Measurements from ENCODE around the gene TRIM45.

TRIM45 gene

GRCh38 chr1:117067533-117068370, 53.8 kb downstream of the TRIM45 start:
- Histone ChIP-seq H3K4me3 (ENCODE audit: low read length in 2 of 2) (no peak overlapping the region), H3K27ac (ENCODE audit: low read depth in 2 of 2, low read length in 2 of 2) (no peak overlapping the region), H3K9ac (ENCODE audit: low read depth in 1 of 2, low read length in 2 of 2) (no peak overlapping the region), H3K27me3 (ENCODE audit: control insufficient read depth in 2 of 2, insufficient read depth in 2 of 2, low read length in 2 of 2) (no peaks in the 10 kb centered on the region), H3K36me3 (ENCODE audit: control insufficient read depth in 2 of 2, insufficient read depth in 2 of 2, low read length in 2 of 2) (peaks cover 0 to 3% of the 10 kb centered on the region in 2 donors), H3K4me1 (ENCODE audit: control insufficient read depth in 2 of 2, insufficient read depth in 2 of 2, low read length in 2 of 2) (peaks cover 0 to 2% of the 10 kb centered on the region in 2 donors), H3K9me3 (ENCODE audit: control insufficient read depth in 2 of 2, low read length in 2 of 2) (no peaks in the 10 kb centered on the region)

DNA sequence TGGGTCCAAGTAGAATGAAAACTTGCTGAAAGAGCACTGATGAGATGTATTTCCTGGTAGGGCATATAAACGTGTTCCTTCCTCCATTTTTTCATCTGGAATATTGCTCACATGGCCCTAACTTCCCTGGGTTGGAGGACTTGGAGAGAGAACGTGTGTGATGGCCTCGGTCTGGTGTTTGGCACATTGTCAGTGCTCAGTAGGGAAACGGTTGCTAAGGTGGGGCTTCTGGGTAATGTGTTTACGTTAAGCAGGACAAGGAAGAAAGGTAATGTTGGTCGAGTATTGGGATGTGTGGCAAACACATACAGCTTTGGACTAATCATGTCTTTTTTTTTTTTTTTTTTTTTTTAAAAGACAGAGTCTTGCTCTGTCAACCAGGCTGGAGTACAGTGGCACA, 55.2 kb downstream of the TRIM45 start:
- no peaks in the 10 kb centered on the region for H3K9me3 ChIP-seq (ENCODE audit: control insufficient read depth in 2 of 2, low read length in 2 of 2)
- peaks cover 0 to 2% of the 10 kb centered on the region in 2 donors for H3K4me1 ChIP-seq (ENCODE audit: control insufficient read depth in 2 of 2, insufficient read depth in 2 of 2, low read length in 2 of 2)
- H3K27me3 ChIP-seq (ENCODE audit: control insufficient read depth in 2 of 2, insufficient read depth in 2 of 2, low read length in 2 of 2): no peaks in the 10 kb centered on the region
- no peak overlapping the region for H3K9ac ChIP-seq (ENCODE audit: low read depth in 1 of 2, low read length in 2 of 2)
- no peak overlapping the region for H3K4me3 ChIP-seq (ENCODE audit: low read length in 2 of 2)
- H3K27ac ChIP-seq (ENCODE audit: low read depth in 2 of 2, low read length in 2 of 2): no peak overlapping the region
- peaks cover 0 to 3% of the 10 kb centered on the region in 2 donors for H3K36me3 ChIP-seq (ENCODE audit: control insufficient read depth in 2 of 2, insufficient read depth in 2 of 2, low read length in 2 of 2)

DNA sequence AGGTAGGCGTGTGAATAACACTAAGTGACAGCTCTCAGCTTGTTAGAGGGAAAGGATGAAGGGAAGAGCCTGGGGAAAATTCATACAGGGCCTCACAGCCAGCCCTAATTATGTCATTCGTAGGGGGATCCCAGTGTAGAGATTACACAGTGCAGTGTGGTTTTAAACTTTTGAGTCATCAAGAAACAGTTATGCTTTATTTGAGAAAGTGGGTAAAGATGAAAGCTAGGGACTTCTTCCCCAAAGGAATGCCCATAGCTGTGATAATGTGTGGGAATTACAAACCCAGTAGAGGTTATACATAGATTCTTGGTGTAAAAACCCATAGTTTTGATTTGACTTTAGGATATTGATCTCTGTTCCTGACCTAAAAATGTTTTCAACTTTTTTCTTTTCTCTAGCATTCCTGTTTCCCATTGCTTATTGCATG, 59.5 kb downstream of the TRIM45 start:
- H3K27ac ChIP-seq (ENCODE audit: low read depth in 2 of 2, low read length in 2 of 2): no peak overlapping the region
- H3K9me3 ChIP-seq (ENCODE audit: control insufficient read depth in 2 of 2, low read length in 2 of 2): no peaks in the 10 kb centered on the region
- no peaks in the 10 kb centered on the region for H3K36me3 ChIP-seq (ENCODE audit: control insufficient read depth in 2 of 2, insufficient read depth in 2 of 2, low read length in 2 of 2)
- no peak overlapping the region for H3K4me3 ChIP-seq (ENCODE audit: low read length in 2 of 2)
- H3K9ac ChIP-seq (ENCODE audit: low read depth in 1 of 2, low read length in 2 of 2): no peak overlapping the region
- H3K27me3 ChIP-seq (ENCODE audit: control insufficient read depth in 2 of 2, insufficient read depth in 2 of 2, low read length in 2 of 2): no peaks in the 10 kb centered on the region
- peaks cover 4 to 15% of the 10 kb centered on the region in 2 donors for H3K4me1 ChIP-seq (ENCODE audit: control insufficient read depth in 2 of 2, insufficient read depth in 2 of 2, low read length in 2 of 2)
